K562 (cell line): ENCODE measurements around the gene TNNT2. TPM values are rescaled to one million over a fixed set of nuclear protein-coding genes. Genes with fewer than 3 reads are reported as not detected.

ENCODE experiments used
- ATAC-seq: fragments of 200-7000 bp; cut with Tn5 transposase; 3 replicates; pipeline ENCODE4 v1.9.1; 2020; ENCODE audit warnings: moderate library complexity
- BruUV-seq: library from RNA; stranded (reverse); fragments of 400-500 nt; replicated peaks from 2 replicates; lab custom pipeline; 2021; lab: Mats Ljungman, UMichigan
- CTCF ChIA-PET: fragments of 300-600 bp; formaldehyde crosslinking; extraction: SDS; loops from one replicate; lab custom pipeline; 2021; ENCODE audit warnings: low intra/inter-chr PET ratio; lab: Yijun Ruan, JAX
- POLR2A ChIA-PET: fragments of 300-600, 350-650 bp; sonication (Branson Sonifier 250); formaldehyde crosslinking; extraction: SDS; loops from one replicate; lab custom pipeline; 2021; ENCODE audit warnings: antibody characterized with exemption, inconsistent platforms; lab: Yijun Ruan, JAX
- DNase-seq, 4 experiments: peaks; one replicate each; pipeline versions ENCODE4 v3.0.0 to v3.0.0-alpha.2; 2011 to 2018; ENCODE audit warnings: low spot score in 3 of 4, mixed read lengths in 3 of 4; ENCODE audit errors: extremely low read depth in 1 of 4
- FAIRE-seq: peaks from 2 replicates; lab custom pipeline; 2011; peaks lifted over from hg19 to GRCh38; lab: Jason Lieb, UNC
- H2AFZ ChIP-seq: 2 replicates; pipeline ENCODE4 v1.6.0; 2011; ENCODE audit warnings: low read depth, low read length, control low read depth, inconsistent platforms
- H3K27ac ChIP-seq: fragments of 200-600 bp; 3 replicates; pipeline ENCODE4 v1.8.0; 2011; ENCODE audit warnings: low read depth, mild to moderate bottlenecking, control low read depth, inconsistent platforms, low read length, moderate library complexity, mixed read lengths; ENCODE audit errors: extremely low read depth
- H3K27me3 ChIP-seq, 2 experiments: fragments of 300-600 bp in 1 of 2; 2 replicates in 1 of 2; 3 replicates in 1 of 2; pipeline versions ENCODE4 v1.6.0 to v1.8.0; 2011; ENCODE audit warnings: inconsistent platforms in 2 of 2, low read length in 2 of 2, mild to moderate bottlenecking in 1 of 2, mixed read lengths in 1 of 2, moderate library complexity in 1 of 2; ENCODE audit not compliant: control insufficient read depth in 2 of 2, insufficient read depth in 2 of 2
- H3K36me3 ChIP-seq: fragments of 300-600 bp; 3 replicates; pipeline ENCODE4 v1.8.0; 2011; ENCODE audit warnings: mild to moderate bottlenecking, low read length, inconsistent platforms; ENCODE audit not compliant: control insufficient read depth, insufficient read depth
- H3K4me1 ChIP-seq, 2 experiments: fragments of 200-600 bp in 1 of 2; replicated peaks in 1 of 2; 2 replicates in 1 of 2; 3 replicates in 1 of 2; pipeline versions ENCODE4 v1.5.1 to v1.8.0; 2011; ENCODE audit warnings: inconsistent platforms in 2 of 2, low read length in 2 of 2, mild to moderate bottlenecking in 1 of 2, mixed read lengths in 1 of 2, moderate library complexity in 1 of 2; ENCODE audit not compliant: control insufficient read depth in 2 of 2, insufficient read depth in 2 of 2
- H3K4me2 ChIP-seq: 2 replicates; pipeline ENCODE4 v1.6.1; 2011; ENCODE audit warnings: low read length, control low read depth, inconsistent platforms, mixed read lengths; ENCODE audit not compliant: insufficient read depth
- H3K4me3 ChIP-seq: fragments of 200-600 bp; sonication (generic), shearing (Covaris generic); 2 replicates; pipeline ENCODE4 v1.5.1; 2016; ENCODE audit warnings: control low read depth, inconsistent platforms
- H3K79me2 ChIP-seq: fragments of 200-600 bp; 3 replicates; pipeline ENCODE4 v1.8.0; 2011; ENCODE audit warnings: low read length, inconsistent platforms; ENCODE audit not compliant: control insufficient read depth, insufficient read depth
- H3K9ac ChIP-seq, 2 experiments: 2 replicates each; pipeline versions ENCODE4 v1.6.0 to v1.6.1; 2011; ENCODE audit warnings: low read depth in 2 of 2, low read length in 2 of 2, control low read depth in 1 of 2, inconsistent platforms in 1 of 2, mild to moderate bottlenecking in 1 of 2, mixed read lengths in 1 of 2; ENCODE audit not compliant: insufficient read depth in 1 of 2
- H3K9me1 ChIP-seq: one replicate; pipeline ENCODE4 v1.6.0; 2011; ENCODE audit warnings: inconsistent platforms, mild to moderate bottlenecking, low read length, moderate library complexity; ENCODE audit not compliant: control insufficient read depth, insufficient read depth
- H3K9me3 ChIP-seq: replicated peaks from 2 replicates; pipeline ENCODE4 v1.5.1; 2011; ENCODE audit warnings: low read depth, low read length, inconsistent platforms; ENCODE audit not compliant: control insufficient read depth, insufficient read depth
- H4K20me1 ChIP-seq: replicated peaks from 2 replicates; pipeline ENCODE4 v1.6.1; 2011; ENCODE audit warnings: low read length, inconsistent platforms, mixed read lengths; ENCODE audit not compliant: control insufficient read depth, insufficient read depth
- JUND ChIP-seq, 2 experiments: IDR thresholded peaks; 2 replicates in 1 of 2; 3 replicates in 1 of 2; pipeline ENCODE4 v1.6.1; 2011; ENCODE audit warnings: borderline replicate concordance in 2 of 2, low read depth in 2 of 2, low read length in 2 of 2, improper control_type of control experiment in 1 of 2, missing biosample characterization in 1 of 2, missing genetic modification characterization in 1 of 2, missing genetic modification reagents in 1 of 2
- MEF2D ChIP-seq: conservative IDR thresholded peaks from 2 replicates; pipeline ENCODE4 v1.6.1; 2016; ENCODE audit warnings: low read depth, missing genetic modification characterization, missing compliant biosample characterization
- OTX1 ChIP-seq: fragments of 450-650 bp; formaldehyde crosslinking; IDR thresholded peaks from 2 replicates; pipeline ENCODE4 v1.4.0; 2022; ENCODE audit warnings: mild to moderate bottlenecking
- SMARCA4 ChIP-seq: fragments of 450-650 bp; IDR thresholded peaks from 2 replicates; pipeline ENCODE4 v1.6.1; 2016
- WGBS: fragments of 100-300 bp; shearing (Covaris generic); methylation state at CpG from one replicate; pipeline ENCODE4 v1.1.6; 2016; ENCODE audit warnings: low coverage, mixed read lengths; ENCODE audit not compliant: insufficient coverage; ENCODE audit errors: missing lambda C conversion rate; 5-methylcytosine and 5-hydroxymethylcytosine counted together
- in situ Hi-C: fragments of 300-500 bp; cut with MboI; formaldehyde crosslinking; loops from 4 replicates; pipeline ENCODE4 v1.15.0; 2018; ENCODE audit warnings: inconsistent platforms, mixed read lengths
- intact Hi-C: fragments of 100-400 bp; cut with micrococcal nuclease; formaldehyde crosslinking; loops from 2 replicates; pipeline ENCODE4 v1.14.2; 2022
- polyA plus RNA-seq, 8 experiments: library from polyadenylated mRNA; depleted of rRNA in 4 of 8; stranded (reverse) in 5 of 8; unstranded in 3 of 8; fragments of >200 nt; fragmentation: Nextera tagmentation in 2 of 8; fragmentation: Illumina TruSeq in 1 of 8; extraction: Ambion mirVana in 2 of 8; extraction: Trizol in 1 of 8; gene quantifications; 2 replicates each; pipeline versions ENCODE4 v1.2.1 to v1.2.3, GENCODE V29; 2011 to 2014; ENCODE audit warnings: inconsistent platforms in 1 of 8, missing spikeins in 1 of 8
- total RNA-seq, 7 experiments: library from RNA; depleted of rRNA in 6 of 7; stranded (reverse); fragments of >200 nt in 6 of 7; fragmentation: Illumina TruSeq in 2 of 7; extraction: Trizol in 2 of 7; gene quantifications; 2 replicates each; pipeline versions ENCODE4 v1.2.1 to v1.2.3, GENCODE V29; 2011 to 2021; ENCODE audit warnings: low replicate concordance in 1 of 7
- TF ChIP-seq, protein P1 (sequence below): fragments of 250-450 bp; sonication (Bioruptor Pico); IDR thresholded peaks from 2 replicates; pipeline ENCODE4 v1.8.0; 2021; ENCODE audit warnings: borderline replicate concordance, mild to moderate bottlenecking, moderate library complexity; ENCODE audit not compliant: poor library complexity, severe bottlenecking
- TF ChIP-seq, protein P2 (sequence below): IDR thresholded peaks from 2 replicates; pipeline ENCODE4 v1.6.1; 2014; ENCODE audit warnings: antibody characterized with exemption
- TF ChIP-seq, protein P3 (sequence below): fragments of 150-350 bp; IDR thresholded peaks from 2 replicates; pipeline ENCODE4 v1.6.1; 2014; ENCODE audit warnings: low read depth, mild to moderate bottlenecking, low read length, borderline replicate concordance

The TNNT2 gene
- total and polyA plus RNA-seq, 9 of the 15 experiments (the other 6 are each of a cell fraction or from before 2014, with no cell fraction given) = not detected

DNA sequence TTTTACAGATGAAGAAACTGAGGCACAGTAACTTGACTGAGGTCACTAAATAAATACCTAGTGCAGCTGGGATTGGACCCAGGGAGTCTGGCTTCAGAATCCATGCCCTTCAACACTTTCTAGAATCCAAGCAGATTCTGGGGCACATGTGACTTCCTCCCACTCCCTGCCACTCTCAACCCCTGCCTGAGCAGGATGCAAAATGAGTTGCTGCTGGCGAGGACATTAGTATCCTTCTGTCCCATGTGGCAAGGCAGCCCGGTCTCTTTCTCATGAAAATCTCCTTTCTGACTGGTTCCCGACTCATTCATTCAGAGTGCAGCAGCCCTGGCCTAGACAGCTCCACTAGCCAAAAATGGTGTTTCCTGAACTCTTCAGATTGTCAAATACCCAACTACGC, 28.4 kb downstream of the TNNT2 start:
- ATAC-seq (no peak), DNase-seq (no peak), FAIRE-seq (no peak)
- in situ Hi-C loops = no loop called here
- H3K9ac ChIP-seq = no peak overlapping the region
- no peaks in the 10 kb centered on the region for H3K4me1 ChIP-seq
- peaks cover 19% of the 10 kb centered on the region for H4K20me1 ChIP-seq
- no peaks in the 10 kb centered on the region for H3K9me3 ChIP-seq
- peaks cover 0 to 42% of the 10 kb centered on the region in 2 experiments; a peak in 2 of 5 replicates for H3K27me3 ChIP-seq
- no peak overlapping the region for H2AFZ ChIP-seq
- ChIA-PET CTCF (no interaction called here), POLR2A (interaction anchor here (0.7 to 1.9 kb wide), 5 partner anchors 13 to 32 kb away, joined by 3 to 6 read pairs (median 3); no protein-coding TSS in a partner anchor)
- no TSS peak for BruUV-seq
- H3K27ac ChIP-seq = no peak overlapping the region
- no peak overlapping the region for H3K4me2 ChIP-seq
- H3K4me3 ChIP-seq = no peak overlapping the region
- 2% methylated on average over 4 of the region's 4 CpGs for WGBS
- TF ChIP-seq MEF2D (tag) (no peak), JUND (IDR thresholded peaks at IDR 0.05; ENCODE audit: borderline replicate concordance, low read depth, low read length) (no peak), JUND (tag; IDR thresholded peaks at IDR 0.05; ENCODE audit: borderline replicate concordance, low read depth, low read length) (no peak), OTX1 (CRISPR knock-in tag) (no peak), SMARCA4 (no peak)
- TF ChIP-seq, protein P1, sequence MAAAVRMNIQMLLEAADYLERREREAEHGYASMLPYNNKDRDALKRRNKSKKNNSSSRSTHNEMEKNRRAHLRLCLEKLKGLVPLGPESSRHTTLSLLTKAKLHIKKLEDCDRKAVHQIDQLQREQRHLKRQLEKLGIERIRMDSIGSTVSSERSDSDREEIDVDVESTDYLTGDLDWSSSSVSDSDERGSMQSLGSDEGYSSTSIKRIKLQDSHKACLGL (CRISPR knock-in tag) = no peak
- TF ChIP-seq, protein P2, sequence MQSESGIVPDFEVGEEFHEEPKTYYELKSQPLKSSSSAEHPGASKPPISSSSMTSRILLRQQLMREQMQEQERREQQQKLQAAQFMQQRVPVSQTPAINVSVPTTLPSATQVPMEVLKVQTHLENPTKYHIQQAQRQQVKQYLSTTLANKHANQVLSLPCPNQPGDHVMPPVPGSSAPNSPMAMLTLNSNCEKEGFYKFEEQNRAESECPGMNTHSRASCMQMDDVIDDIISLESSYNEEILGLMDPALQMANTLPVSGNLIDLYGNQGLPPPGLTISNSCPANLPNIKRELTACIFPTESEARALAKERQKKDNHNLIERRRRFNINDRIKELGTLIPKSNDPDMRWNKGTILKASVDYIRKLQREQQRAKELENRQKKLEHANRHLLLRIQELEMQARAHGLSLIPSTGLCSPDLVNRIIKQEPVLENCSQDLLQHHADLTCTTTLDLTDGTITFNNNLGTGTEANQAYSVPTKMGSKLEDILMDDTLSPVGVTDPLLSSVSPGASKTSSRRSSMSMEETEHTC = no peak
- TF ChIP-seq, protein P3, sequence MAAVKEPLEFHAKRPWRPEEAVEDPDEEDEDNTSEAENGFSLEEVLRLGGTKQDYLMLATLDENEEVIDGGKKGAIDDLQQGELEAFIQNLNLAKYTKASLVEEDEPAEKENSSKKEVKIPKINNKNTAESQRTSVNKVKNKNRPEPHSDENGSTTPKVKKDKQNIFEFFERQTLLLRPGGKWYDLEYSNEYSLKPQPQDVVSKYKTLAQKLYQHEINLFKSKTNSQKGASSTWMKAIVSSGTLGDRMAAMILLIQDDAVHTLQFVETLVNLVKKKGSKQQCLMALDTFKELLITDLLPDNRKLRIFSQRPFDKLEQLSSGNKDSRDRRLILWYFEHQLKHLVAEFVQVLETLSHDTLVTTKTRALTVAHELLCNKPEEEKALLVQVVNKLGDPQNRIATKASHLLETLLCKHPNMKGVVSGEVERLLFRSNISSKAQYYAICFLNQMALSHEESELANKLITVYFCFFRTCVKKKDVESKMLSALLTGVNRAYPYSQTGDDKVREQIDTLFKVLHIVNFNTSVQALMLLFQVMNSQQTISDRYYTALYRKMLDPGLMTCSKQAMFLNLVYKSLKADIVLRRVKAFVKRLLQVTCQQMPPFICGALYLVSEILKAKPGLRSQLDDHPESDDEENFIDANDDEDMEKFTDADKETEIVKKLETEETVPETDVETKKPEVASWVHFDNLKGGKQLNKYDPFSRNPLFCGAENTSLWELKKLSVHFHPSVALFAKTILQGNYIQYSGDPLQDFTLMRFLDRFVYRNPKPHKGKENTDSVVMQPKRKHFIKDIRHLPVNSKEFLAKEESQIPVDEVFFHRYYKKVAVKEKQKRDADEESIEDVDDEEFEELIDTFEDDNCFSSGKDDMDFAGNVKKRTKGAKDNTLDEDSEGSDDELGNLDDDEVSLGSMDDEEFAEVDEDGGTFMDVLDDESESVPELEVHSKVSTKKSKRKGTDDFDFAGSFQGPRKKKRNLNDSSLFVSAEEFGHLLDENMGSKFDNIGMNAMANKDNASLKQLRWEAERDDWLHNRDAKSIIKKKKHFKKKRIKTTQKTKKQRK = no peak
- H3K36me3 ChIP-seq = no peaks in the 10 kb centered on the region
- H3K9me1 ChIP-seq = no peaks in the 10 kb centered on the region
- intact Hi-C loops = loop anchor here (5.0 kb wide), 1 partner anchor 97 kb away; no protein-coding TSS in a partner anchor
- H3K79me2 ChIP-seq = no peaks in the 10 kb centered on the region
